Activated CD4-positive, alpha-beta T cell treated with anti-CD3 and anti-CD28 coated beads, Interleukin-2, amount 50 U/mL, for 24 hours (primary cell): ENCODE data around the gene STAP2.
A peak's percentile ranks its signal among the peaks of the same experiment; 100 is the strongest.

ENCODE experiments used
- DNase-seq, 2 donors: peaks; one replicate each; pipeline ENCODE4 v3.0.0-alpha.2; 2020; ENCODE audit warnings: low read depth in 1 of 2, low spot score in 1 of 2

Gene STAP2

GRCh38 chr19:4371247-4372164, 32.9 kb upstream of the STAP2 start:
- DNase-seq = no peak

GRCh38 chr19:4370418-4371041, 31.9 kb upstream of the STAP2 start:
- DNase-seq = no peak

DNA sequence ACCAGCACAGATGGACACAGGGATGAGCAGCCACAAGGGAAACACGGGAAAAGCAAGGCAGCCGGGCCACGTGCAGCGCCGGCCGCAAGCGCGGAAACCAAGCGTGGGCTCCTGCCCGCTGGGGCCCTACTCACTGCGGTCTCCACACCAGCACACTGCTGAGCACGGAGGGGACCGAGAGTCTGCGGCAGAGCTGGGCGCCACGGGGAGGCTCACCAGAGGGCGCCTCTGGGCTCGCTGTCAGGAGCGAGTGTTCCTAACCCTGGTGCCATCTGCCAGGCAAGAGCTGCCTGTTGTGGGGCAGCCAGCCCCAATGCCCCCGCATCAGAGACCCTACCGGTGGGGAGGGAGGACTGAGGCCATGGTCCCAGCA, 31.2 kb upstream of the STAP2 start:
- peak; percentile 42 to 59 for DNase-seq

DNA sequence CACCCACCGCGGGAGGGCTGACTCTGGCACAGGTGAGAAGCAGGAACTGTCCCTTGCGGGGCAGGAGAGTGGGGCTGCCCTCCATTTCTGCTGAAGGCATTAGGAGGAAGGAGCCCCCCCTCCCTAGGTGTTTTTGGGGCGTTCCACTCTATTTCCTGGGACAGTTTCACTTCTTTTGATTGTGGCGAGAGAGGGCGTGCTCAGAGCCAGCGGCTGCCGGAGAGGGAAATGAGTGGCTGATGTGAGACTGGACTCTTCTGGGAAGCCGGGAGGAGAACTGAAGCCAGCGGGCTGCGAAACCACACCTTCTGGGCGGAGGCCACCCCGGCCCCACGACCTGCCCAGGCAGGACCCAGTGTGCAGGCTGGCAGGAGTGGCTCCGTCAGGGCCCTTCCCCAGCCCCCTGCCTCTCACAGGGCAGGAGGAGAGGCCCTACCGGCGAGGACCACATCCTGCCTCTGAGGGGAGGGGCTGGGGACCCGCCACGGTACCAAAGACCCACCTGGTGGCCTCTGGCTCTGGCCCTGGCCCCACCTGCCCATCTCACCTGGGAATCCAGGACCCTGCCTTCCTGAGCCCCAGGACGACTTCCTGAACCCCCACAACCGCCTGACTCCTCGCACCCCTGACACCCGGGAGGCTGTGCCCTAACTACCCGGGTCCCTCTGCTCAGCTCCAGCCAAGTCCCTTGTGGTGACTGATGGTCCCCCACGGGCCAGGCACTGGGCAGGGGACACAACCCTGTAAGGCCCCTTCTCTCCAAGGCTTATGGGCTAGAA, 30.7 kb upstream of the STAP2 start:
- peak; percentile 19 to 60 for DNase-seq

- DNase-seq = no peak
These were observed 29.6 kb upstream of the STAP2 start for GRCh38 chr19:4368128-4368820.

DNA sequence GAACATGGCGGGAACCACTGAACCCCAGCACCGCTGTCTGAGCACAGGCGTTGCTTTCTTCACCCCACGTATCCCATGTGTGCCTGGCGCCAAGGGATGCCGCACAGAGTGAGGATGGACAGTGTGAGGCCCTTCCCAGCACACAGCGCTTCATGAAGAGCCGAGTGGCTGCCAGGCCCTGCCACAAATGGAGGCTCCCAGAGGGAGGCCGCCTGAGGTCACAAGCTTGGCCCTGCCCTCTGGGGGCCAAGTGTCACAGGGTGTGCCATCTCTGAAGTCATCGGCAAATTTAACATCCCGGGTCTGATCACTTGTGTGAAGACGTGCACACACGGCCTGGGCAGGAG, 29.1 kb upstream of the STAP2 start:
- no peak for DNase-seq

- DNase-seq = no peak
These were observed 28.7 kb upstream of the STAP2 start for GRCh38 chr19:4367336-4367723.

DNA sequence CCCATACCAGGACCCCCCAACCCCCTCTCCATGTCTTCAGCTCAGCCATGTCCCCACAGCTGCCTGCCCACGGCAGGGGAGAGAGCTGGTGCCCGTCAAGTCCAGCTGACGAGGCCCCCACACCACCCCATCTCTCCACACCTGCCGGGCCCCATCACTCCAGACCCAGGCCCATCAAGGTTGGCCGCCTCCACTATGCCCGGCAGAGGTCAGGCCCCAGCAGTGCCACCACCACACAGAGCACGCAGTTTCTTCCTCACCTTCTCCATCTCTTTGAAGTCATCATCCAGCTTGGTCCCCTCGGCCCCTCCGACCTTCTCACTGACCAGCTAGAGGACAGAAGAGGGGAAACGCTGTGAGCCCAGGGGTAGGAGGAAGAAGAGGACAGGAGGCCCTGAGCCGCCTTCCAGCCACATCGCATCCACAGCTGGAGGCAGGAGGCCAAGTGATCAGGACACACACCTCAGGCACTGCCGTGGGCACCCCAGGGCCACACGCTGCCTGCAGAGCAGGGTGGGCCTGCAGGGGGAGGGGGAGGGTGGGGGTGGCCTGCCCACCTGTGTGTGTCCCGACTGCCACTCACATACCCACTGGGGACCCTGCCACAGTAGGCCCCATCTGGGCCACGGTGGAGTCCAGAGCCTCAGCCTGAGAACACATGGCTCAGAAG, 28.2 kb upstream of the STAP2 start:
- DNase-seq = no peak

- no peak for DNase-seq
These were observed 27.4 kb upstream of the STAP2 start for GRCh38 chr19:4365791-4366665.

DNA sequence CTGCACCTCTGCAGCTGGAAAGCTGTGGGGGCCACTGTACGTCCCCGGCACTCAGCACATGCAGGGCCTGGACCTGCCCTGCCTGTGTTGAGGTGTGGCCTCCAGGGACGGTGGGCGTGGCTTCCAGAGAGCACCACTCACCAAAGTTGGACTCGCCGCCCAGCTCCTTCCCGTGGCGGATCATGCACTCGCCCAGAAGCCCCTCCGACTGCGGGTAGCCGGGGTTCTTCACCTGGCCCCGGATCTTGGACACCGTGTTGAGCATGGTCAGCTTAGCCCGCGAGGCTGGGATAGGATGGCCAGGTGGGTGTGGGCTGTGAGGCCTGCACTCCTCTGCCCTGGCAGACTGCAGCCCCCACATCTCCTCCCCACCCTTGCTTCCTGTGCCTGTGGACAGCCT, 26.7 kb upstream of the STAP2 start:
- DNase-seq = no peak

DNA sequence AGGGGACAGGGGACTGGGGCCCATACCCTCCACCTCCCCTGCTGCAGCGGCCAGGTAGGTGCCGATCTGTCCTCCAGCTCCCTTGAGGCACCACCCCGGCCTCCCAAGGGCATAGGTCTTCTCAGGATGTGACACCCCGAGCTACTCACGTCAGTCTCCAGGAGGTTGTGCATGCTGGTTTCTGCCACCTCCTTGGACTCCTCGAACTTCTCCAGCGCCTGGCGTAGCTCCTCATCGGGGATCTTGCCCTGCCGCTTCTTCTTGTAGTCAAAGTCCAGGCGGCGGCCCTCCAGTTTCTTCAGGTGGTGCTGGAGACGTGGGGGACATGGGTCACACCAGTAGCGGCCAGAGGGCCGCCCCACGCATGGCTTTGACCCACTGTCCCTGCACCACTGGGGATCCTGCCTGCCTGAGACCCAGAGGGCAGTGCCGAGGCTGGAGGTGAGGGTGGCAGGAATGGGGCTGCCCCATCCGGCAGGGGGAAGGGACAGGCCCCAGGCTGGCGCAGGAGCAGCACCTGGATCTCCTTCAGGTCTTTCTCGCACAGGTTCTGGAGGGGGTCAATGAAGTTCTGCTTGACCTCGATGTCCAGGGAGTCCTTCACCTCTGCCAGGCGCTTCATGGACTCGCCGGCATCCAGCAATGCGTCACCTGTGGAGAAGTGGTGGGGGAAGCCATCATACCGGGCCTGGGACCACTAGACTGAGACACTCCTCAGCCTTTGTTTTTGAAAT, 25.1 kb upstream of the STAP2 start:
- no peak for DNase-seq

- no peak for DNase-seq
These were observed 24.4 kb upstream of the STAP2 start for GRCh38 chr19:4362831-4363545.

DNA sequence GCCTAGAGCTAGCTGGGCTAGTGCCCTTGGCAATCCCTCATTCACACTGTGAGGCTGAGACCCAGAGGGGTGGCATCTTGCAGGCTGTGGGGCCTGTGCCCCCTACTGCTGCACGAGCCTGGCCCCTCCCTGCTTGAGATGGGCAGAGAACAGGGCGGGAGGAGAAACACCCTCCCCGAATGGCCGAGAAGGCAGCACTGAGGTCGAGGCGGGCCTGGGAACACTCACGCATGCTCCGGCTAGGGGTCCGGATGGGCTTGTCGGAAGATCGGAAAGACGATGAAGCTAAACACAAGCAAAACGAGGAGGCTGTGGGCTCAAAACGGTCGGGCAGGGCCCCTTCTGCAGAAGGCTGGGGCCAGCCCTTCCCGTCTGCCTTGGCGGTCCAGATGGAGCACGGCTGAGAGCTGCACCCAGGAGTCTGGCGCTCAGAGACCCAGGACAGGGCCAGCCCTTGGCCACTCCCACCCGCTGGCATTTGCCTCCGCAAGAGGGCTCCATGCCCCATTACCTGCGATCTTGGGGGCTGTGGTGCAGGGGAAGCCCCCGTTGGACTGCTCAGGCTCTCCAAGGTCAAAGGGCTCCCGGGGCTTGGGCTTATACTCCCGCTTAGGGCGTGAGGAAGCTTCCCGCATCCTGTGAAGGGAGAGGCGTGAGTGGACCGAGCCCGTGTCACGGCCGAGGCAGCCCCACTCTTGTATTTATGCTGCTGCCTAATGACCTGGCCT, 23.6 kb upstream of the STAP2 start:
- no peak for DNase-seq

DNA sequence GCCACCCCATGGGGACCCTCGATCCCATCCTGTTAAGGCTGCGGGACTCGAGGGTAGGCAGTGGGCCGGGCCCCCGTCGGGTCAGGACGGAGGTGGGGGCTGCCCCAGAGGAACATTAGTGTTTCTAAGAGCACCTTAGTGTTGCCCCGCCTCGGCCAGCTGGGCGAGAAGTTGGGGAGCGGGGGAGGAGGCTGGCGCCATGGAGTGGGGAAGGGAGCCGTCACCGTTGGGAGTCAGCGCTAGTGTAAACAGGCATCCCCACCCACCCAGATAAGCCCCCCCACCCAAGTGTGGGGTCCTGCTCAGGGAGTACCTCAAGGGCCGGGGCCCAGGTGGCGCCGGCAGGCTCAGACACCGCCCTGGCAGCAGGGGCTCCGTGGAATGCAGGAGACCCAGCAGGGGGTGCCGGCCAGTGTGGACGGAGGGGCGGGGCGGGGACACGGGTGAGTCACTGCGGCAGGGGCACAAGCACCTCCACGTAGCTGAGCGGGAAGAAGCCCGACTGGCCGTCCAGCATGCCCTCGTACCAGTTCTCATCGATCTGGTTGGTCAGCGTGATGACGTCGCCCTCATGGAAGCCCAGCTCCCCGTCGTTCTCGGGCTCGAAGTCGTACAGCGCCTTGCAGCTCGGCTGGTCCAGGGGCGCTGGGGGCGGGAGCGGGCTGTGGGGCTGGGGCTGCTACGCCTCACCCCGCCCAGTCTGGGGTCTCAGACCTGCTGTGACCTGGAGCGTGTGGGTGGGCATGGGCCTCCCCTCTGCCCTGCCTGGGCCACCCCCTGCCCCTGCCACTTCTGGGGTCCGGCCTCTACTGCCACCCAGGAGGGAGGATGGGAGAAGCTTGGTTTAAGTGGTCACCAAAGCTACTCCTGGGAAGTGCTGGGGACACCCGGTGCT, 22.8 kb upstream of the STAP2 start:
- no peak for DNase-seq

GRCh38 chr19:4360641-4361151, 22.1 kb upstream of the STAP2 start:
- DNase-seq = no peak

DNA sequence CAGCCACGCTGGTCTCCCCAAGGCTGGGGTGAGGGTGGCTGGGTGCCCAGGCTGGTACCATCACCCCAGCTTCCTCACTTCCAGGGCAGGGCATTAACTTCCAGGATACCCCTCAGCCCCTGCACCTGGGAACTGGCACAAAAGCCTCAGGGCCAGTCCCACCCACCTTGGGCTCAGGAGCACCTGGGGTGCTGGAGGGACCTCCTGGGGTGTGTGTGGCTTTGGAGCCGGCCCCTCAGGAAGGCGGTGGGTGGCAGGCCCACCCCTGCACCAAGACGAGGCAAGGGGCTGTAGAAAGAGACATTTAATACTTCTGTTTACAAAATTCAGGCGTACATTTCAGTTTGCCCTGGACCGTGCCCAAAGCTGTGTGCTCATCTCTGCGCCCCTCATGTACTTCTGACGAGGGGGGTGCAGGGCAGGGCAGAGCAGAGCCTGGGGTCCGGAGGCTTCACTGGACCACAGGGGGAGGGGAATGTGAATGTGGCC, 21.5 kb upstream of the STAP2 start:
- no peak for DNase-seq

DNA sequence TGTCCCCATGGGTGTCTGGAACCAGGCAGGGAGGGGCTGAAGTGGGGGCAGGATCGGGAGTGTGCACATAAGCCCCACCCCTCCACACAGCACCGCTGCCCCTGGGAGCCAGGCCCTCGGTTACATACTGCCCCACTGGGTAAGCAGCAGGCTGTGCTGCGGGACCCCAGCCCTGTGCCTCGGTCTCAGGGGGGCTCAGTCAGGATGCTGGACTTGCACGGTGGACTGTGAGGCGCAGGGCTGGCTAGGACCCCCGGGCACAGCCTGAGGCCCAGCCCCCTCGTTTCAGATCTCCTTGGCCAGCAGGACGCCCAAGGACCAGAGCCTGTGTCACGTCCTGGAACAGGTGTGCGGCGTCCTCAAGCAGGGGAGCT, 21.0 kb upstream of the STAP2 start:
- no peak for DNase-seq
